ENCODE results near the gene SUPT20HL1.
"Not testable (repeated sequence)": the region's sequence is repeated elsewhere in the genome, so short reads cannot be mapped to it uniquely, and the experiment has no call there.

The SUPT20HL1 gene

DNA sequence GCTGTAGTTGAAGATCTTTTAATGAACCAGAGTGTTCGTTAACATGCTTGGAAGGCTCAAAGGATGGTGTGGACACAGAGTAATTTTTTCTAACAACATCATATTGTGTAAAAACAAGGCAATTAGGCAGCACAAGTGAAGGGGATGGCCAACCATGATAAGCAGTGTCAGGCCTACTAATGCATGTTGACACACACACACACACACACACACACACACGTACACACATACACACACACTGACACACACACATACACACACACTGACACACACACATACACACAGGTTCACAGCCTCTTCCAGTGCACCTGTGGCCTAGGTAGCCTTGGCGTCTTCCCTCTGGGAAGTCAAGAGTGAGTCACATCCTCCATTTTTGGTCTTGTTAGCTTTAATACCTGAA is at the start of gene SUPT20HL1:
Gene SUPT20HL1, plus strand, starts transcription at position 368 of the 400 bp plus-strand sequence. CDS start 2,122 bp downstream, outside the sequence.
- Histone ChIP-seq H3K4me1 (ENCODE audit: insufficient read depth, poor library complexity, severe bottlenecking) (no peaks in the 10 kb centered on the region), H3K4me3 (ENCODE audit: severe bottlenecking) (no peak within 1 kb of the TSS), H3K27ac (ENCODE audit: poor library complexity, severe bottlenecking) (no peak within 1 kb of the TSS), H3K9me3 (ENCODE audit: severe bottlenecking) (no peaks in the 10 kb centered on the region), H3K36me3 (ENCODE audit: low read depth) (no peaks in the 10 kb centered on the region), H3K27me3 (ENCODE audit: insufficient read depth, poor library complexity, severe bottlenecking) (no peaks in the 10 kb centered on the region)
- ATAC-seq (ENCODE audit: low read depth) (no peak), DNase-seq (ENCODE audit: low spot score) (no peak)
- TF ChIP-seq, protein P1, sequence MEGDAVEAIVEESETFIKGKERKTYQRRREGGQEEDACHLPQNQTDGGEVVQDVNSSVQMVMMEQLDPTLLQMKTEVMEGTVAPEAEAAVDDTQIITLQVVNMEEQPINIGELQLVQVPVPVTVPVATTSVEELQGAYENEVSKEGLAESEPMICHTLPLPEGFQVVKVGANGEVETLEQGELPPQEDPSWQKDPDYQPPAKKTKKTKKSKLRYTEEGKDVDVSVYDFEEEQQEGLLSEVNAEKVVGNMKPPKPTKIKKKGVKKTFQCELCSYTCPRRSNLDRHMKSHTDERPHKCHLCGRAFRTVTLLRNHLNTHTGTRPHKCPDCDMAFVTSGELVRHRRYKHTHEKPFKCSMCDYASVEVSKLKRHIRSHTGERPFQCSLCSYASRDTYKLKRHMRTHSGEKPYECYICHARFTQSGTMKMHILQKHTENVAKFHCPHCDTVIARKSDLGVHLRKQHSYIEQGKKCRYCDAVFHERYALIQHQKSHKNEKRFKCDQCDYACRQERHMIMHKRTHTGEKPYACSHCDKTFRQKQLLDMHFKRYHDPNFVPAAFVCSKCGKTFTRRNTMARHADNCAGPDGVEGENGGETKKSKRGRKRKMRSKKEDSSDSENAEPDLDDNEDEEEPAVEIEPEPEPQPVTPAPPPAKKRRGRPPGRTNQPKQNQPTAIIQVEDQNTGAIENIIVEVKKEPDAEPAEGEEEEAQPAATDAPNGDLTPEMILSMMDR (IDR thresholded peaks at IDR 0.05; ENCODE audit: poor library complexity, severe bottlenecking), result no peak

DNA sequence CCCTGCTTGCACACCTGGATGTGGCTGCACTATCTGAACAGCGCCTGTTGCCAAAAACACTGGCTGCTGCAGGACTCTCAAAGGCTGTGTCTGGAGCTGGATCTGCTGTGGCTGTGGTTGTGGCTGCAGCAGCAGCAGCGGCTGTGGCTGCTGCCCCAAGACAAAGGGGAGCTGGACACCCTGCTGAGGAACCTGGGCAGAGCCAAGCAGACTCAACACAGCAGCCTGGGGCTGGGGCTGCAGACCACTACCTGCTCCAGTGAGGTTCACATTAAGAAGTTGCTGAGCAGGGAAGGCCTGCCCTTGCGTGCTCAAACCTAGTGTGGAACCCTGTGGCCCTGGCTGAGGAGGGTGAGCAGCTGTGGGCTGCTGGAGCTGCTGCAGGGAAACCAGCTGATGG is 49.5 kb upstream of the SUPT20HL1 start:
- H3K27ac ChIP-seq (ENCODE audit: poor library complexity, severe bottlenecking); H3K36me3 ChIP-seq (ENCODE audit: low read depth); H3K9me3 ChIP-seq (ENCODE audit: severe bottlenecking); ATAC-seq (ENCODE audit: low read depth); H3K27me3 ChIP-seq (ENCODE audit: insufficient read depth, poor library complexity, severe bottlenecking); DNase-seq (ENCODE audit: low spot score); H3K4me3 ChIP-seq (ENCODE audit: severe bottlenecking); H3K4me1 ChIP-seq (ENCODE audit: insufficient read depth, poor library complexity, severe bottlenecking): not testable (repeated sequence)

DNA sequence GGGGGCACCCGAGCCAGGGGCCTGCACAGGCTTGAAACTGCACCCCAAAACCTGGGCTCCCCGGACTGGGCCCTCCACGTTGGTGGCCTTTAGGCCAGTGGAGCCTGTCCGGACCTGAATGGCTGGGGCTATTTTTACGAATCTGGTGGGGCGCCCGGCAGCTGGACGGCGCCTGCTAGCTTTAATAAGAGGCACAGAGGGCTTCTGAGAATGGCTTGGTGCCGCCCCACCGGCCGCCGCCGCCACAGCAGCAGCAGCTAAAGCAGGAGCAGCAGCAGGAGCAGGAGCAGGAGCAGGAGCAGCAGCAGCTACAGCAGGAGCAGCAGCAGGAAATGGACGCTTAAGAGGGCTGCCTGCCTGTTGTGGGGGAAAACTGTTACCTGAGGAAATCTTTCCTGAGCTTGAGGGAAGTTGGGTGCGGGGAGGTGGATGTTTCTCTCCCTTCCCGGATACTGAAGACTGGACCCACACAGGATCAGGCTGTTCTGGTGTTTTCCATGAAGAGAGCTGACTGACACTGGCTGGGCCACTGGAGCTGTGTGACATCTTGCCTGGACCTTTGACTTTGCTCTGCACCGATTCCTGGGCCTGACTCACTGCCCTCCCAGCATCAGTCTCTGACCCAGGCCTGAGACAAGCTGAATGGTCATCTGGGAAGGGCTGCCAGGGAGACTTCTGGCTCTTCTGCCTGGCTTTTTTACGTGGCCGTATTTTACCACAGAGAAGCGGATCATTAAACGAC is 48.8 kb upstream of the SUPT20HL1 start:
- ATAC-seq (ENCODE audit: low read depth); H3K4me3 ChIP-seq (ENCODE audit: severe bottlenecking): not testable (repeated sequence)

DNA sequence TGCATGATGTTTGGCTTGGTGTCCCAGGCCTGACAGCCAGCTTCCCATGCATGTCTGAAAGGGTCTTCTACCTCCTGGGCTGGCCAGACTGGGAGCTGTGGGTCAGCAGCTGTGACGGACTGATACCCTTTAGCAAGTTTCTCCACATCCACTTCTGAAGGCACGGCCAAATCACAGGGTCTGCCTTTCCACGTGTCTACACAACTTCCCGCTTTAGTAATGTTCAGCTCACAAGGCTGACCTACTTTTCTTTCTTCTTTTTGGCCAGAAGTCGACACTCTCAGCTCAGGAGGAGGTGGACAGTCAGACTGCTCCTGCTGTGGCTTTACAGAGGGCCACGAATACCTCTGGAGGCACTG is 48.2 kb upstream of the SUPT20HL1 start:
- H3K4me1 ChIP-seq (ENCODE audit: insufficient read depth, poor library complexity, severe bottlenecking); DNase-seq (ENCODE audit: low spot score); H3K27me3 ChIP-seq (ENCODE audit: insufficient read depth, poor library complexity, severe bottlenecking); H3K27ac ChIP-seq (ENCODE audit: poor library complexity, severe bottlenecking); H3K4me3 ChIP-seq (ENCODE audit: severe bottlenecking); ATAC-seq (ENCODE audit: low read depth); H3K36me3 ChIP-seq (ENCODE audit: low read depth); H3K9me3 ChIP-seq (ENCODE audit: severe bottlenecking): not testable (repeated sequence)

More for the DNA sequence above, 48.8 kb upstream of the SUPT20HL1 start:
- H3K27me3 ChIP-seq (ENCODE audit: insufficient read depth, poor library complexity, severe bottlenecking); H3K4me1 ChIP-seq (ENCODE audit: insufficient read depth, poor library complexity, severe bottlenecking); H3K27ac ChIP-seq (ENCODE audit: poor library complexity, severe bottlenecking); H3K36me3 ChIP-seq (ENCODE audit: low read depth); DNase-seq (ENCODE audit: low spot score); H3K9me3 ChIP-seq (ENCODE audit: severe bottlenecking): not testable (repeated sequence)

DNA sequence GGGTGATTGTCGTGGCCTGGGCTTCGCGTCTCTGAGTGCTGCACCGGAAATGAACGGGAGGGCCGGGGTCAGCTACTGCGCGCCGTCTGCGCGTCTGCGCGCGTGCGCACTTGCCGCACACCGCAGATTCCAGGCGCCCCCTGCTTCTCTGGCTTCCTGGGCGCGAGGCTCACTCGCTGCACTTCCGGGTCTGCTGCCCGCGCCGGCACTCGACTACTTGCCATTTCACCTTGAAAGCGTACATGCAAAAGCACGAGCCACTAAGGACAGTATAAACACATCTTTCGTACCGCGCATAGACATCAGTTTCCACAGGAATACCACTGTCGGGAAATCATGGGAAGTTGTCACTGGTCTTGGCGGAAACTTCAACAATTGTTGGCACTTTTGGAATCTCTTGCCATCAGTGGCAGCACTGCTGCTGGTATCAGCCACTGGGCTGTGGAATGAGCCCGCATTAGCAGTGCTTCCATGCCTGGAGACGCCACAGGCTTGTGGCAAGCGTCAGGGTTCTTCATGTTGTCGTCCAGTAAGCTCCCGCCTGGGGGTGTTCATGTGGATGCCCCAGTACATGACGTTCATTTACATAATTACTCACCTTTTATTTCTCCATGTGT is 46.3 kb upstream of the SUPT20HL1 start, which contains the start of gene SUPT20HL2:
Gene SUPT20HL2, minus strand, starts transcription at position 51 of the 617 bp plus-strand sequence. CDS start 754 bp downstream, outside the sequence.
- DNase-seq (ENCODE audit: low spot score) (no peak), ATAC-seq (ENCODE audit: low read depth) (no peak)
- TF ChIP-seq, protein P1 (IDR thresholded peaks at IDR 0.05; ENCODE audit: poor library complexity, severe bottlenecking), result no peak

DNA sequence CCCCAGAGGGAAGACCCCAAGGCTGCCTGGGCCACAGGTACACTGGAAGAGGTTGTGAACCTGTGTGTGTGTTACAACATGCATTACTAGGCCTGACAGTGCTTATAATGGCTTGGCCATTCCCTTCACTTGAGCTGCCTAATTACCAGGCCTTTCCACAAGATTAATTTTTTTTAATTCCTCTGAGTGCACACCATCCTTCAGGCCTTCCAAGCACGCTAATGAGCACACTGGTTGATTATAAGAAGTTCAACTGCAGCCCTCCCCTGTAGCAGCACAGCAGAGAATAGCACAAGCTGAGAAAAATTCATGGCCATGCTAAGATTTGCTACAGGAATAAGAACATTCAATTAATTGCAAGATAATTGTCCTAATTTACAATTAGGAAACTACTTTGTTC is 44.3 kb upstream of the SUPT20HL1 start:
- DNase-seq (ENCODE audit: low spot score) (no peak), ATAC-seq (ENCODE audit: low read depth) (no peak)
- H3K4me3 ChIP-seq (ENCODE audit: severe bottlenecking), result no peak overlapping the region
- H3K27me3 ChIP-seq (ENCODE audit: insufficient read depth, poor library complexity, severe bottlenecking), result no peaks in the 10 kb centered on the region
- H3K9me3 ChIP-seq (ENCODE audit: severe bottlenecking), result no peaks in the 10 kb centered on the region
- no peaks in the 10 kb centered on the region for H3K4me1 ChIP-seq (ENCODE audit: insufficient read depth, poor library complexity, severe bottlenecking)
- no peak overlapping the region for H3K27ac ChIP-seq (ENCODE audit: poor library complexity, severe bottlenecking)
- no peaks in the 10 kb centered on the region for H3K36me3 ChIP-seq (ENCODE audit: low read depth)
- TF ChIP-seq, protein P1 (IDR thresholded peaks at IDR 0.05; ENCODE audit: poor library complexity, severe bottlenecking), result no peak

More for the DNA sequence above, 46.3 kb upstream of the SUPT20HL1 start, which contains the start of gene SUPT20HL2:
- Histone ChIP-seq H3K27me3 (ENCODE audit: insufficient read depth, poor library complexity, severe bottlenecking) (no peaks in the 10 kb centered on the region), H3K27ac (ENCODE audit: poor library complexity, severe bottlenecking) (no peak within 1 kb of the TSS), H3K4me1 (ENCODE audit: insufficient read depth, poor library complexity, severe bottlenecking) (no peaks in the 10 kb centered on the region), H3K9me3 (ENCODE audit: severe bottlenecking) (no peaks in the 10 kb centered on the region), H3K4me3 (ENCODE audit: severe bottlenecking) (no peak within 1 kb of the TSS), H3K36me3 (ENCODE audit: low read depth) (no peaks in the 10 kb centered on the region)
